Hepatocyte (in vitro differentiated cells): ENCODE results near the gene ABCF1.

ENCODE experiments used
- CTCF ChIP-seq: fragments of 200-600 bp; sonication (generic); IDR thresholded peaks from 2 replicates; pipeline ENCODE4 v1.5.1; 2016; ENCODE audit warnings: antibody characterized with exemption, mild to moderate bottlenecking; ENCODE audit not compliant: poor library complexity
- EZH2phosphoT487 ChIP-seq: fragments of 200-600 bp; sonication (generic); IDR thresholded peaks from one replicate; pipeline ENCODE4 v1.6.1; 2018; ENCODE audit warnings: antibody characterized with exemption, mild to moderate bottlenecking, low read depth, moderate library complexity; ENCODE audit not compliant: unreplicated experiment, severe bottlenecking

DNA sequence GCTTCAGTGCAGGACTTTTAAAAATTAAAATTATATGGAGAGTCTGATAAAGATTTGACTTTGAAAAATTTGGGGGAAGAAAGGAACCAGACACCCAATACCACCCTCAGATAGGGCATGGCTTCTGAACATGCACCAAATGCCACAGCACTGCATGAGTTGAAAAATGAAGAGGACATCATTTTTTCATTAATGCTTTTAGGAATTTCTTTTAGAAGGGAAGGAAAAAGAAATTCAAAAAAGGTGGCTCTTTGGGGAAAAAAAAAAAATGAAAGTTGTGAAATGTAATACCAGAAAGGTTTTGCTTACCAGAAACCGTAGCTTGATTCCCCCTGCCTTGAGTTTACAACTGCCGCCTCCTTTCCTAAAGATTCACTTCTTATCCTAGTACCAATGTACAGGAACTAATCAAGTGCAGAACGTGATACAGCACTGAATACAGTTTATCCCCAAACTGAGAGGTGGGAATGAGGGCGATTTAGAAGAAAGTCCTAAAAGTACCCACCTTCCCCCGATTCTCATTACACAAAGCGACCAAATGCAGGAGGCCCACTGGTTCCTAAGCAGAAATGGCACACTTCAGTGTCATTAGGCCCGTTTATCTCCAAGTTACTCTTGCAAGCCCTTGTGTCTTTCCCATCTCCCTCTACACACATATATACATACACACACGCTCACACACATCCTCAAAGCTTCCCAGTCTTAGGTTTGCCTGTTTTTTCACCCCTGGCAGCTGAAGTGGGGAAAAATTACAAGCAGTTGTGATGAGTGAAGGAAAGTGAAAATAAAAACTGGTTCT lies 43.0 kb downstream of the ABCF1 start:
- TF ChIP-seq EZH2phosphoT487, result no peak
- TF ChIP-seq CTCF, result no peak
